Measurements from ENCODE around the gene C1QL1.

C1QL1 gene

DNA sequence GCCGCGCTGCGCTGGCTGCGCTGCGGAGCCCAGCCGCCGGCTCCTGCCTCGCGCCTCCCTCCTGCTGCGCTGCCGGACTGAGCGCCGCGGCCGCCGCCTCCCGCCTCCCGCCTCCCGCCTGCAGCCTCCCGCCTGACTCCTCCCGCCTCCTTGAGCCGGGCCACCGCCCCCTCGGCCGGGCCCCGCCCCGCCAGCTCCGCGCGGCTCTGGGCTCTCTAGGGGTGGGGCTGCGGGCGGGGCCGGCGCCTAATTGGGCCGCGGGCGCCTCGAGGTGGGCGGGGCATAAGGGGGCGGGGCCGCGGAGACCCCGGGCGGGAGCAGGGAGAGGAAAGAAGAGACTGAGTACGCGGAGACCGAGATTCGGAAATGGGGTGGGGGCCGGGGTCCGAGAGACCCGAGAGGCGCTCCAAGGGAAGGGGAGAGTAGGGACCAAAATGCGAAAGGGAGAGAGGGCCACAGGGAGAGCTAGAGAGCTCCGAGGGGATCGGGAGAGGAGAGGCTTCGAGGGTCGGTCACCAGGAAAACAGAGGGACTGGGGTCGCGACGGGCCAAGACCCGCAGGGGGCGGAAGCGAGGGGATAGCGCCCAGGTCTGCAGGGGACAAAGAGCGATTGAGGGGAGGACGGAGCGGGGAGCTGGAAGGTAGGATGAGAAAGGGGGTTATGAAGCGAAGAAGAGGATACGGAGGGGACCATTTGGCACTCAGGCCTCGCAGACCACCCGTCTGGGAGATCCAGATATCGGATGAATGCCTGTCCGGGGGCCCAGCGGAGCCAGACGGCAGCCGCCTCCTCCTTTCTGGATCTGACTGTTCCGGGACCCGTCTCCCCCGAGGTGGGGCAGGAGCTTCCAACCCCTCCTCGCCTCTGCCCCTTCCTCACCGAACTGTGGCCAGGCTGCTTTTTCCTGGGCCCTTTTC lies at the start of gene C1QL1:
Gene C1QL1 (minus strand): TSS at position 79 of the 919 bp plus-strand sequence. CDS start 255 bp downstream, outside the sequence.
- in situ Hi-C loops (cut with MboI; ENCODE audit: low sequenced_read_pairs, unreplicated experiment), result no loop called here
- TF ChIP-seq, protein P1, sequence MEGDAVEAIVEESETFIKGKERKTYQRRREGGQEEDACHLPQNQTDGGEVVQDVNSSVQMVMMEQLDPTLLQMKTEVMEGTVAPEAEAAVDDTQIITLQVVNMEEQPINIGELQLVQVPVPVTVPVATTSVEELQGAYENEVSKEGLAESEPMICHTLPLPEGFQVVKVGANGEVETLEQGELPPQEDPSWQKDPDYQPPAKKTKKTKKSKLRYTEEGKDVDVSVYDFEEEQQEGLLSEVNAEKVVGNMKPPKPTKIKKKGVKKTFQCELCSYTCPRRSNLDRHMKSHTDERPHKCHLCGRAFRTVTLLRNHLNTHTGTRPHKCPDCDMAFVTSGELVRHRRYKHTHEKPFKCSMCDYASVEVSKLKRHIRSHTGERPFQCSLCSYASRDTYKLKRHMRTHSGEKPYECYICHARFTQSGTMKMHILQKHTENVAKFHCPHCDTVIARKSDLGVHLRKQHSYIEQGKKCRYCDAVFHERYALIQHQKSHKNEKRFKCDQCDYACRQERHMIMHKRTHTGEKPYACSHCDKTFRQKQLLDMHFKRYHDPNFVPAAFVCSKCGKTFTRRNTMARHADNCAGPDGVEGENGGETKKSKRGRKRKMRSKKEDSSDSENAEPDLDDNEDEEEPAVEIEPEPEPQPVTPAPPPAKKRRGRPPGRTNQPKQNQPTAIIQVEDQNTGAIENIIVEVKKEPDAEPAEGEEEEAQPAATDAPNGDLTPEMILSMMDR (IDR thresholded peaks at IDR 0.05; ENCODE audit: borderline replicate concordance, control extremely low read depth, extremely low read depth, insufficient read depth, missing control alignments), result no peak
- DNase-seq (ENCODE audit: low spot score), result peak; percentile 100

GRCh38 chr17:45016823-45017222 lies 48.7 kb upstream of the C1QL1 start:
- in situ Hi-C loops (cut with MboI; ENCODE audit: low sequenced_read_pairs, unreplicated experiment), result no loop called here
- TF ChIP-seq, protein P1 (IDR thresholded peaks at IDR 0.05; ENCODE audit: borderline replicate concordance, control extremely low read depth, extremely low read depth, insufficient read depth, missing control alignments), result no peak
- no peak for DNase-seq (ENCODE audit: low spot score)

GRCh38 chr17:45016237-45016636 lies 48.1 kb upstream of the C1QL1 start:
- TF ChIP-seq, protein P1 (IDR thresholded peaks at IDR 0.05; ENCODE audit: borderline replicate concordance, control extremely low read depth, extremely low read depth, insufficient read depth, missing control alignments), result no peak
- in situ Hi-C loops (cut with MboI; ENCODE audit: low sequenced_read_pairs, unreplicated experiment), result no loop called here
- DNase-seq (ENCODE audit: low spot score), result no peak

DNA sequence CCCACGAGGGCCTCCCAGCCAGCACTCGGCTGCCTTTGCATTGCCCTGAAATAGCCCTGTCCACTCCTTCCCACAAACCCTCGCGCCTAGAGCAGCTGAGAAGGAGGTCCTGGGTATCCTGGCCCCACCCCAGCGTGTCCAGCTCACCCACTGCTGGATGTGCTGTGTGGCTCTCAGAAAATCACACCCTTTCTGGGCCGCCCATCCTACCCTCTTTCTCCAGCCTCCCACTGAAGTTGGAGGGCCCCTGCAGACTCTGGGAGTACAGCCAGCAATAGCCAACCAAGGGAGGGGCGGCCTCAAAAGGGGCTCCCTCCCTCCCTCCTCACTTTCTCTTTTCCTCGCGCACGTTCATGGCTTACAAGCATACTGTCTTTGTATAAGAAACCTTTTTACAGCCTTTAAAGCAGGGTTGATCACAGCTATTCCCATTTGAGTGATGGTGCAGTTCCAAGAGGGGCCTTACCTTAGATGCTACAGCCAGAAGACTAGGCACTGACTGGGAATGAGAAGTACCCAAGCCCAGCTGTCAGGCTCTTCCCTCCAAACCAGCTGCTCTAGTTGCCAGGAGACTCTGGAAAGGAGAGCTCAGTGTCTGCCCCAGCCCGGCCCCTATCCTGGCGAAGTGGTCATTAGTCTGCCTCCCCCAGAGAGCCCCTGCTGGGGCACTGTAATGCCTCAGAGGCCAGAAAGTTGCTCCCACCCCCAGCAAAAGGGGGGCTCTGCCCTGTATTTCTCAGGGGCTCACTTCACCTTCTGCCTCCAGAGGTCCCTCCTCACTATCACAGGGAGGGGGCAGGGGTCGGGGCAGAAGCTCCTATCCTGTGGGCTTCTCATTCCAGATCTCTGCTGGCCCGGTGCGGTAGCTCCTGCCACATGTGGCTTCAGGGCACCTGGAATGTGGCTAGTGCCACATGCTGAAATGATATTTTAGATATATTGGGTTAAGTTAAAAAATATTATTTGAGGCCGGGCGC lies 45.2 kb upstream of the C1QL1 start:
- DNase-seq (ENCODE audit: low spot score), result no peak
- in situ Hi-C loops (cut with MboI; ENCODE audit: low sequenced_read_pairs, unreplicated experiment), result no loop called here
- TF ChIP-seq, protein P1 (IDR thresholded peaks at IDR 0.05; ENCODE audit: borderline replicate concordance, control extremely low read depth, extremely low read depth, insufficient read depth, missing control alignments), result no peak

DNA sequence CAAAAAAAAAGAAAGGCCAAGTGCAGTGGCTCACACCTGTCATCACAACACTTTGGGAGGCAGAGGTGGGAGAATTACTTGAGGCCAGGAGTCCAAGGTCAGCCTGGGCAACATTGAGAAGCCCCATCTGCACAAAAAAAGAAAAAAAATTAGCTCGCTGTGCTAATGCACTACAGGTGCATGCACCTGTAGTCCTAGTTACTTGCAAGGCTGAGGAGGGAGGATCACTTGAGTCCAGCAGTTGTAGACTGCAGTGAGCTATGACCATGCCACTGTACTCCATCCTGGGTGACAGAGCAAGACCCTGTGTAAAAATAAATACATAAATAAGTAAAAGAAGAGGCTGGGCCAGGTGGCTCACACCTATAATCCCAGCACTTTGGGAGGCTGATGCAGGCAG lies 43.7 kb upstream of the C1QL1 start:
- DNase-seq (ENCODE audit: low spot score), result no peak
- in situ Hi-C loops (cut with MboI; ENCODE audit: low sequenced_read_pairs, unreplicated experiment), result no loop called here
- TF ChIP-seq, protein P1 (IDR thresholded peaks at IDR 0.05; ENCODE audit: borderline replicate concordance, control extremely low read depth, extremely low read depth, insufficient read depth, missing control alignments), result no peak
